ENCODE data around the gene ZNF343.

DNA sequence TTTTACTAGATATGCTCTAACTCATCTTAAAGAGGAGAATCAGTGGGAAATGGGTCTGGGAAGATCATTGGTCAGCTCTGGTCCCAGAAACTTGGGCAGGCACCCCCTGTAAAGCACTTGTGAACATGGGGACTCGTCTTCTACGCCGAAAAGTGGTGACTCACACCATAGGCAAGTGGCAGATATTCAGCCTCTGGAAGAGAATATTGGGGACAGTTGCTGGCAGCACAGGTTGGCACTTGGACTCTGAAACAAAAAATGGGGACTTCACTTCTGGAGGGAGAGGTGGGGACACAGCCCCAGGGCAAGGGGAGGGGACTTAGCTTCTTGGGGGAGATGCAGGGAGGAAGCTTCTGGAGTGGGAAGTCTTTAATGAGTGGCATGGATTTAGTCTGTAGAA lies 11.9 kb upstream of the ZNF343 start:
- no peak for TF ChIP-seq EZH2 (IDR thresholded peaks at IDR 0.05; ENCODE audit: low read length, missing control alignments)
- TF ChIP-seq, protein P1, sequence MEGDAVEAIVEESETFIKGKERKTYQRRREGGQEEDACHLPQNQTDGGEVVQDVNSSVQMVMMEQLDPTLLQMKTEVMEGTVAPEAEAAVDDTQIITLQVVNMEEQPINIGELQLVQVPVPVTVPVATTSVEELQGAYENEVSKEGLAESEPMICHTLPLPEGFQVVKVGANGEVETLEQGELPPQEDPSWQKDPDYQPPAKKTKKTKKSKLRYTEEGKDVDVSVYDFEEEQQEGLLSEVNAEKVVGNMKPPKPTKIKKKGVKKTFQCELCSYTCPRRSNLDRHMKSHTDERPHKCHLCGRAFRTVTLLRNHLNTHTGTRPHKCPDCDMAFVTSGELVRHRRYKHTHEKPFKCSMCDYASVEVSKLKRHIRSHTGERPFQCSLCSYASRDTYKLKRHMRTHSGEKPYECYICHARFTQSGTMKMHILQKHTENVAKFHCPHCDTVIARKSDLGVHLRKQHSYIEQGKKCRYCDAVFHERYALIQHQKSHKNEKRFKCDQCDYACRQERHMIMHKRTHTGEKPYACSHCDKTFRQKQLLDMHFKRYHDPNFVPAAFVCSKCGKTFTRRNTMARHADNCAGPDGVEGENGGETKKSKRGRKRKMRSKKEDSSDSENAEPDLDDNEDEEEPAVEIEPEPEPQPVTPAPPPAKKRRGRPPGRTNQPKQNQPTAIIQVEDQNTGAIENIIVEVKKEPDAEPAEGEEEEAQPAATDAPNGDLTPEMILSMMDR (conservative IDR thresholded peaks at IDR 0.05 in 1 of 2, IDR thresholded peaks at IDR 0.05 in 1 of 2; ENCODE audit: low read depth in 1 of 2, low read length in 2 of 2), result no peak
